Hematopoietic multipotent progenitor cell treated with erythropoietin and hydrocortisone succinate and interleukin-3 and kit ligand, for 17 days (in vitro differentiated cells): ENCODE data around the gene TAGLN3.

Experiments
- DNase-seq: peaks from one replicate; pipeline ENCODE4 v3.0.0-alpha.2; 2015; ENCODE audit warnings: low spot score

Gene TAGLN3

DNA sequence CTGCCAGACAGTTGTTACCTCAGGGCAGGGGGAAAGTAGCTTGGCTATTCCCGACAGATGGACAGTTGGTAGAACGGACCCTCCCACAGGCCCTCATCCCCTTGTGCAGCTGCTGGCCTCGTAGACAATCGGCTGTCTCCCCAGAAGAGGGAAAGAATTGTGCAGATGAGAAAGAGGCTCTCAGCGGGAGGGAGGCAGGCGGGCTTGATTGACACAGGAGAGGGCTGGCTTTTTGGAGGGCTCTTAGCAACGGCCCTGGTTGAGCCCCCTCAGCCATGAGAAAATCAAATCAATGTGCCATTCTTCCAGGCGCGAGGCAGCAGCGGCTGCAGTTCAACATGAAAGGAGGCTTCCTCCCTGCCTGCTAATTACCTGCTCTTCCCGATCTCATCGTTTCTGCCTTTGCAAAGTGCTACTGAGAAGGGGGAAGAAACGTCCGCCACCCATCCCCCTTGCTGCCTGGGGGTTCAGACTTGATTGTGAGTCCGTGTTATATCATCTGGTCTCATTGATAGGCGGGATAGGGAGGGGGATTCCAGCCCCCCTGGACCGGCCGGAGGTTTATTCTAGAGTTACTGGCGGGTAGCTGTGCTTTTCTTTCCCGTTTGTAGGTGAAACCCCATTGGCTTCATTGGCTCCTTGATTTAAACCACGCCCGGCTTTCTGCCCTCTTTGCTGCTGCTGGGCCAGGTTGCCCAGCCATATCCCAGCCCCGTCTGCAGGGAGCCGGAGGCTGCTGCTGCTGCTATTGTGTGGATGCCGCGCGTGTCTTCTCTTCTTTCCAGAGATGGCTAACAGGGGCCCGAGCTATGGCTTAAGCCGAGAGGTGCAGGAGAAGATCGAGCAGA is at the start of gene TAGLN3:
TSS of gene TAGLN3 (plus strand) at position 287 of the 848 bp plus-strand sequence. CDS start at position 788, 501 bp downstream.
- no peak for DNase-seq

DNA sequence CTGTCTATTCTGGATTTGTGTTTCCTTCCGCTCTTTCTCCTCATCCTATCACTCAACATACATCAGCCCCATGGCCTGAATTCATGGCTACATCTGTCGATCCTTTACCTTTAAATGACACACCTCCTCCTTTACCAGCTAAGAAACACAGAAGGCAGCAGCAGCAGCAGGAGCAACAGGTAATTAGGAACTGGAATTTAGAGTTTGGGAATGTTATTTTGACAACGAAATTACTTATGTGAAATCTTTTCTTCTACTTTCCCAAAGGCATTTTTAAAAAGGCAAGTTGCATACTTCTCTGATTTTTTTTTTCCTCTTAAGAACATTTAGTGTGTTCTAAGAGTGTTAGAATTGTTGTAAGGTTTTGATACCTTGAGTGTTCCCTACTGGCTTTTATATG is 49.0 kb upstream of the TAGLN3 start:
- no peak for DNase-seq

DNA sequence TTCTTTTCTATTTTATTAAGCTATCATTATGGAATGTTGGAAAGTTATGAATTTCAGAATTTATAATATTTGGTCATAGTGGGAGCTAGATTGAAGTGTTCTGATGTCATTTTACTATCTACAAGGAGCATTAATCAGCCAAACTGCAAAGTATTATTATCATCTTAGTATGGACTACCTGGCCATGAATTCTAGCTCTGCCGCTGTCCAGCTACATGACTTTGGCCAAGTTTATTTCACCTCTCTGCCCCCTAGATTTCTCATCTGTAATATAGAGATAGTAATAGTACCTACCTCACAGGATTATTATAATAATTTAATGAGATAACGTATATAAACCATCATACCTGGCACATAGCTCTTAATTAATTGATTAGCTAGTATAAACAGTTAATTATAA is 47.7 kb upstream of the TAGLN3 start:
- no peak for DNase-seq

DNA sequence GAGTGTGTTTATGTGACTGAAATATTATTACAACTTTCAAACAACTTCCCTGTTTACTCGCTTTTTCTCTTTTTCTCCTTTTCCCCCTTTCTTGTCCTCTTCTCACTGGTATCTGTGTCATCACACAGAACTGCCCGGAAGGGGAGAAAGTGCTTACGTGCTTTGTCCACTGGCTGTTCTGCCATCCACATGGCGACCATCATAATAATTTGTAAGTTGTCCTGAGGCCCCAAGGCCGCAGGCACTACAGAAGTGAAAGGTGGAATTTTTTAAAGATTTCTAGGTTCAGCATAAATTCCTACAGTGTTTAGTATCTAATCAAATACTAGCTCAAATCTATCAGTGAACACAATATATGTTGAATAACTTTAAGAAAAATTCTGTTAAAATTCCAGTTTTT is 46.6 kb upstream of the TAGLN3 start:
- DNase-seq, result no peak

DNA sequence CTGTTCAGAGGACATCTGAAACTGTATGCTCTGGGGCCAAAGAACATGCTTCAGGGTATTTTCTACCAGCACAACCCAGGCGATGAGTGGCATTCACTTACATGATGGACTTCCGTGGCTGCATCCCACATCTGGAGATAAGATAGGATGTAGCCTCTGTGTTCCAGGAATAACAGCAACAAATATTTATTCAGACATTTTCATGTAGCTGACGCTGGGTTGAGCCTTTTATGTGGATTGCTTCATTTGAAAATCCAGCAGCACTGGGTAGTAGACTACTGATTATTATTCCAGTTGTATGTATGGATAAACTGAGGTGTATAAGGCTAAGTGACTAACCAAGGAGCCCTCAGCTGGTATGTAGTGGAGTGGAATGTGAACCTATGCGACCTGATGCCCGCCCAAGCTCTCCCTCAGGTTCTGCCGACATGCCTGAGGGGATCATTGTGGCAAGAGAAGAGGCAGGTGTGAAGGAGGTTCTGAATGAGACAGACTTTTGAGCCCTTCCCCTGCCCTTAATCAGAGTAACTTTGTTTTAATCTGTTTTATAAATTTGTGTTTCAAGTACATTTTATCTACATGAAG is 45.8 kb upstream of the TAGLN3 start:
- no peak for DNase-seq

DNA sequence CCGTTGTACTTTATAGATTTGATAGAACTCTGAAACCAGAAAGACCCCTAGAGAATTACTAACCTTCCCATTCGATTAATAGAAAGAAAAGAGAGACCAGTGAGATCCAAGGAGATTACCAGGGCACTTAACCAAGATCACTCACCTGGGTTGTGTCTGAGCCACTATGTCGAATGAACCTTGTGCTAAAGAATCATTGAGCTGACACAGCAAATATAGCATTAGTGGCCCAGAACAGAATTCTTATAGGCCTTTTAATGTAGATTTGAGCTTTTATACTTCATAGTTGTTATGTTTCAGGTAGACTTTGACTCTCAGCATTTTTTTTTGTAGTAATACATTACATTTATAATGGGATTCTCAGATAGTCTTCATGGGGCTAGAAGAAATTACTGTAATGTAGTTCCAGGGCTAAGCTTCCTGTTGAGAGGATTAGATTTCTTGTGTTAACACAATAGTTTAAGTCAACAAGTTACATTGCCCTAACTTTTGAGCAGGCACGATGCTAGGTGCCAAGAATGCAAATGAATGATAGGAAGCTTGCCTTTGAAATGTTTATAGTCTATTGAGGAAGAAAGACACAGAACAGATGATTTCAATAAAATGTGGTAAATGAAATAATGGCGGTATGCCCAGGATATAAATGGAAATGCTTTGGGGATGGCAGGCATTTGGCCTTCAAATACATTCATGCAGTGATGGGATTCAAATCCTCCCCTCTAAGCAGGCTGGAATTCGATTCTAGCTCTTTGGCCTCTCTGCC is 44.3 kb upstream of the TAGLN3 start:
- no peak for DNase-seq

DNA sequence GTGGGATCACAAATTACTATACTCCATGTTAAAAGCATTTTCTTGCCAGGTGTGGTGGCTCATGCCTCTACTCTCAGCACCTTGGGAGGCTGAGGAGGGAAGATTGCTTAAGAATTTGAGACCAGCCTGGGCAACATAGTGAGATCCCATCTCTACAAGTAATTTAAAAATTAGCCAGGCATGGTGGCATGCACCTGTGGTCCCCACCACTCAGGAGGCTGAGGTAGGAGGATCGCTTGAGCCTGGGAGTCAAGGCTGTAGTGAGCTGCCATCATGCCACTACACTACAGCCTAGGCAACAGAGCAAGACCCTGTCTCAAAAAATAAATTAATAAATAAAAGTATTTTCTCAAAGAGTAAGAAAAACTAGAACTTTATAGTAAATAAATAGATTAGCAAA is 42.8 kb upstream of the TAGLN3 start:
- DNase-seq, result no peak

DNA sequence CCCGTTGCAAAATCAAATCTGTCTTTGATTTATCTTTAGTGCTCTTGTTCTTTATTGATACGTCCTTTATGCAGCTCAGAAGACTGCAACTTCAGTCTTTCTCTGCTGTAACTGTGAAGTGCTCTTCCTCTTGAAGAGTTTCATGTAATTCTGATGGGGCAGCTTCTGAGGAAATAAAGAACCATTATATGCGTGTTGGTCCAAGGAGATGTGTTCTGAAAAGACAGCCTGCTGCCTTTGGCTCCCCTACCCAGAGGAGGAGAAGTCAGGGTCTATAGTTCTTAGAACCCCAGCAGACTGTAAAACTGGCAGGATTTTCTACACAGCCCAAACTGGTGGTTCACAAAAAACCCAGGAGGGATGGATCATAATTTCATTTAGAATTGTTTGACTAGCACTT is 42.3 kb upstream of the TAGLN3 start:
- no peak for DNase-seq

DNA sequence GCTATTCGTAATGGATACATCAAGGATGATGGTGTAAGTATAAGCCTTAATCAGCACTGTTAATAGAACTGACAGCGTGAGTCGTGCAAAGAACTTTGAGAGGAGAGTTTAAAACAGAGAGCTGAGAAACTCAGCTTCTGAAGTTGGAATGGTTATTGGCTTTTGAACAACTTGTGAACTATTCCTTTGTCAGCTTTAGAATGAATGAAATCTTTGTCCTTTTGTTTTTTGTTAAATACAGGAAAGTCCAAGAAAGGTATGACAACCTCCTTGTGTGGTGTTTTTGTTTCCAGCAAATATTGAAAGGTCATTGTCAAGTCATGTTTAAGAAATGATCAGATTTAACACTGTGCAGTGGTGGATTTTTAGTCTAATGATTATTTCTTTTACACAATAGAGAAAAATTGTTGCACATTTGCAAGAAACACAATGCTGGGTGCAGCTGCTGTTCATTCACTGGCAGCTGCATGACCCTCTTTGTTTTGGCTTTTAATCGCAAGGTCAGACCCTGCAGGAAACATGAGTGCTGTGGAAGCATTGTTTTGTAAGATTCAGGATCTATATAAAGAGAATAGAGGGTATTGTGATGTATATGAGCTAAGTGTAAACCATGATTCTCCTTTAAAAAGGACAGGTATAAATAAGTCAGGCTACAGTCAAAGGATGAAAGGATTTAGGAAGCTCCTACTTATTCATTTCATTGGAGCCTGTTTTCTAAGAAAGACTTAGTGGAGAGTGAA is 41.6 kb upstream of the TAGLN3 start:
- no peak for DNase-seq

DNA sequence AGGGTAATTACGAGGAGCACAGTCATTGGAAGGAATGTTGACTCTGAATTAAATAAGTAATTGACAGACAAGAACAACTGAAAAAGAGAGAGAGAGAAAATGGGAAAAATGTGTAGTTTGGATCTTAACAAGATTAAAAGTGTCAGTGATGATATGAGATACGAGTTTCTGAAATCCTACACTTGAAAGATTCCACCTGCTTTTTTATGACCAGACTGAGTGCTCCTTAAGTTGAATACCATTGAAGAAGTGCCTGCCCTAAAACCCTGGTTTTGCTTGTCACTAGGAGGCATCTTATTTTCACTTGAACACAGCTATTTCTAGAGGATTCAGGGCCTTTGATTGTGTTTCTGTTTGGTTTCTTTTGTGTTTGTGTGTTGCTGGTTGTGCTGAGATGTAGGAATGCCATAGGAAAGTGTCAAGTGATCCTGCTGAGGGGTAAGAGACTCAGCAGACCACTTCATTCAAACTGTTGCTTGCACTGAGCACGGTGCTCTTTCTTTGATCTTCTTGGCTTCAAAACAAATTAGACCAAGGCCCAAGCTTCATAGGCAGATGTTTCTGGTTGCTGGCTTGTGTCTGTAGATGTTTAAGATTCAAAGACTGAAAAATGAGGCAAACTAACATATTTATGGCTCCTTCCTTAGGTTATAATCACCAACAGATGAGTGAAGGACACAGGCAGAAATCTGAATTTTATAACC is 37.1 kb upstream of the TAGLN3 start:
- DNase-seq, result no peak

DNA sequence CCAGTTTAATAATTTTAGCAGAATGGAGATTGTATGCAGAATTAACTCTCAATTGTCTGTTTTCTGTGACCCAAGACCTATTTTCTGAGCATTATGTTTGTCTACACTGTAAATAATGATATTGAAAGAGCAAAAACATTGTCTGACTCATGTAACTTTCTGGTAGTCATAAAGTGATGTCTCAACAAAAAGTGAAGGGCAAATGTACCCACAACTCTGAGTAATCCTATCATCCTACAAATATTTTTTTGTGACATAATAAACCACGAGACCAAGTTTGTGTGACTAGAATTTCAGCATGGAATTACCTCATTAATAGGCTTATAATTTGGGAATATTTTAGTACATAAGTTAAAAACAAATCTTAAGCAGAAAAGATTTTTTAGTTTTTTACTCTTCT is 35.3 kb upstream of the TAGLN3 start:
- no peak for DNase-seq

DNA sequence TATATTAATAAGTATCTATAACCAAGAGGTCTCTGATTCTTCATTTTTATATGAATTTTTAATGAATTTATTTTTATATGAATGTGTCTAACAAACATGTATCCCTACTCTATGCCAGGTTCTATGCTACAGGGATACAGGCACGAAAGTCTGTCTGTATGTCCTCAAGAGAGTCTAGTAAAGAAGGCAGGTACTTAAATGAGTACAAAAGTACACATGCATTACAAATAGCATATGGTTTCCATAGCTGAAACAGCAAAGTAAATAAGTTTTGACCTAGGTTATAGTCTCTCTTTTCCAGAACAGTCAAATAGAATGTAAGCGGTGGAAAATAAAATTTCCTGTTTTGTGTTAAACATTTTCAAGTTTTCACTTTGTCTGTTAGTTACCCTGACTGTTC is 33.2 kb upstream of the TAGLN3 start:
- no peak for DNase-seq

DNA sequence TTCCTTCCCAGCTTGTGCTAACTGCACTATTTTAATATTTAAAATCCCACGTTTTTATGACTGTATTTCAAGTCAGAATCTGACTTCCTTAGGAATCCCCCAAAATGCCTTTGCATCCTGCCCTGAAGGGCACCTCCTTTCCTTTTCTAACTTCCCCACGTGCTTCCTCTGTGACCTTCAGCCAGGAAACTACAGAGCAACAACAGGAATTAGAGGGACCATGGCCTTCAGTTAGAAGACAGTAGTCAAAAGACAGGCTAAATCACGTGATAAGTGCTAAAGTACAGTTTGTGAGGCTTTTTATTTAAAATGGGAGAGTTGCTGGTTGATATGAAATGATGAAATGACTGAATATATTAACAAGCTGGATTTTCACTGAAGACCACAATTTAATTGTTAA is 31.7 kb upstream of the TAGLN3 start:
- DNase-seq, result no peak

DNA sequence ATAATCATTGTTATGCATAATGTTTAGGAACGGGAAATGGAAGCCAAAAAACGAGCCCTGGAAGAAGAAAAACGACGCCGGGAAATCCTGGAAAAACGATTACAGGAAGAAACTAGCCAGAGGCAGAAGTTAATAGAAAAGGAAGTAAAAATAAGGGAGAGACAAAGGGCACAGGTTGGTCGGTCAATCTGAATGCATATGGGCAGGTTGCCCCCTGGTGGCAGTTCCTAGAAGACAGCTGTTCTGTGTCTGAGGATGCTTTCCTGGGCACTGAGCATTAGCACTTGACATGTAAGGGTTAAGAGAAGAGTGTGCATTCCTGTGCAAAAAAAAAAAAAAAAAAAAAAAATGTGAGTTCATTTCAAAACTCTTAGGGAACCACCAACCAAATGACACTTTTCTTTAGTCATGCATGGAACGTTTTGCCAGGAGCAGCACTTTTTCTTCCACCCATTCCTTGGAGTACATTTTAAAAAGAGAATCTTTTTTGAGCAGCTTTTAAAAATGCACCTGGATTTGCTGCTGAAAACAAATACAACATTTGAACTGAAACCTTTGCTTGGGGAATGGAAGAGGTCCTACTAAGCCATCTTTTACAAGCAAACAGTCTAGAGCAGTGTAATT is 31.0 kb upstream of the TAGLN3 start:
- peak; percentile 61 for DNase-seq

DNA sequence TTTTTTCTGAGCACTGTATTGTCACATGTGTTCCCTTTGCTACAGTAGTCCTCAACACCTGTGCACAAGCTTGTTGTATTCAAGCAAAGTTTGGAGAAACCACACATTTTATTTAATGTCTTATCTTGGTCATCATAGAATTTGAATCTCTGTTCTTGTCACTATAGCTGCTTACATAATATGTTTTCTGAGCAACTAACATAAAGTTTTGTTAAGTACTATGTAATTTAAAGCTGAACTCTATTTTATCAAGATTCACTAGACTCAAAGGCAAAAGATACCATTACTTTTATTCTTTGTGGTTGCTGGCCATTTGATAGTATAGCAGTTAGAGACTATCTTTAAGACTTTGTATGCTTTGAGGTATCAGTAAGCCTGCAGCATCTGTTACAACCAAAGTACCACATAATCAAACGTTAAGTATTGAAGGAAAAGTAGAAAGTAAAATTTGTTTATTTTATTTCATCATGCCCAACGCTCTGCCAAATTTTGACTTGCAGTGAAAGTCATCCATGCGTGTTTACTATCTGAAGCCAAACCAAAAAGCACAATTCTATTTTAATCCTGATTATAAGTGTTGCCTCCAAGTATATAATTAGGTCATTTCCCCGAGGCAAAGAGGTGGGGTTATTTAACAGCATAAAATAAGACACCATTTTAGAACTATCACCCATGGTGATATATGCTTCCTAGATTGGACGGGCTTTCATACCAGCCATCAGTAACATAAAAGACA is 30.2 kb upstream of the TAGLN3 start:
- no peak for DNase-seq

DNA sequence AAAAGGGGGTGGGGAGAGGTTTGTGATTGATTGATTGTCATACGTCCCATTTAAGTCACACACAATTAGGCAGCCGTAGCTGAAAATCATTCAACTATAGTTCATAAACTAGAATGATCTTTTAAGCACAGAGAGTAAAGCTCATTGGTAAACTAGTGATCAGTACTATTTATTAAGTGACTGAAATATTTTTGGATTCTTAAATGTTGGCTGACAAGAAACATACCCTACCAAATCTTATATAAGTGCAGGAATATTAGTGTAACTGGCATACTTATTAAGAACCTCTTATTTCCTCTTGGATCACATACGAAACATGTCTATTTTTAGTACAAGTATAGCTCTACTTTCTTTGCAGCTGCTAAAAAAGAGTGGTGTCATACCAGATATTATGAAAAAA is 28.3 kb upstream of the TAGLN3 start:
- no peak for DNase-seq

DNA sequence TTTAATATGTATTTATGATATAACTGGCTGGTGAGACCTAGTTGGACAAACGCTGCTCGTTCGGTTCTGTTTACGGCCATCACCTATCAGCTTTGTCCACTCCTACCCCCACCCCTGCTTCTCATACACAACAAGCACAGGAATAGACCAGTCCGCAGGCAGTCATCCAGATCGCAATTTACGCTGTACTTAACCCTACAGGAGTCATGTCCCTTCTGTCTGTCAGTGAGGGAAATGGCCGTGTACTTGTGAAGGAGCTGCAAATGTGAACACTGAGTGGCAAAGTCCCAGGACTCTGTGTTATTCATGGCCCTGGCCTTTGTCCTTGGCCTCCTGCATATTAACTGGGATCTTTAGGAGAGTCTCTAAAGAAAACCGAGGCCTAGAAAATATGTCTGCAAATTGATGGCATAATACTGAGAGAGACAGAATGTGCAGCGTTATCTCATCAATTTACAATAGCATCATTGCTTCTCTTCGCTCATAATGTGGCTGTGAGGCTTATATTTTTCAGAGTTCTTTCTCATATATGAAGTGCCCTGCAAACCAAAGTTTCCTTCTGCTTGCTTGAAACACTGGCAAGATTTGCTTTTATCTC is 27.1 kb upstream of the TAGLN3 start:
- no peak for DNase-seq

DNA sequence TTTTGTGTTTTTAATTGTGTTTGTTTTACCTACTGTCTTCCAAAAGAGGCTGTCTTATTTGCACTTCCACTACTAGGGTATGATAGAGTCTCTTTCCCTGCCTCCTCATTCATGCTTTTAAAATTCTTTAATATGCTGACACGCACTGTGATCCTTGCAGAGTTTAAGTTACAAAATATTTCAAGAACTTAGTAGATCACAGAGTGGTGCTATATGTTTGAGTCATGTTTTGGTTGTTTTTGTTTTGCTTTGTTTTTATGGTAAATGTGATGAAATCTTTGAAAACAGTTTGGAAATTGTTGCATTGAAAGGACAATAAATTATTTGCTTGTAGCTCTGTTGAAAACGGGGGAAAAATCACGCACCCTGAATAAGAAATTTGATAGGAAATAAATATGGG is 25.8 kb upstream of the TAGLN3 start:
- DNase-seq, result no peak

DNA sequence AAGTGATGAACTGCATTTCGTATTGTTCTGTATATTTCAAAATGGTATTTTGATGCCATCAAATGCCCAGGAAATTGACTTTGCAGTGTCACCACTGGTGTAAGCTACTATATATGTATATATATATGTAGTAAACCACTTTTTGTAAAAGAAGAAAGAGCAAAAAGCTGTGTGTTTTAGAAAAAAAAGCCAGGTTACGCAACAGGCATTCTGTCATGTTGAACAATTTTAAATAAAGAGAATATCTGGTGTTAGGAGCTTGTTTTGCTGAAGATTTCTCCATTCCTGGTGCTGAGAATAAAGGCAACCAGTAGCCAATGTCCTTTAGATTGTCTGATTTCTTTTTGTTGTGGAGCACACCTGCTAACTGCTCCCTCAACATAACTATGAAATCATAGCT is 23.6 kb upstream of the TAGLN3 start:
- no peak for DNase-seq

DNA sequence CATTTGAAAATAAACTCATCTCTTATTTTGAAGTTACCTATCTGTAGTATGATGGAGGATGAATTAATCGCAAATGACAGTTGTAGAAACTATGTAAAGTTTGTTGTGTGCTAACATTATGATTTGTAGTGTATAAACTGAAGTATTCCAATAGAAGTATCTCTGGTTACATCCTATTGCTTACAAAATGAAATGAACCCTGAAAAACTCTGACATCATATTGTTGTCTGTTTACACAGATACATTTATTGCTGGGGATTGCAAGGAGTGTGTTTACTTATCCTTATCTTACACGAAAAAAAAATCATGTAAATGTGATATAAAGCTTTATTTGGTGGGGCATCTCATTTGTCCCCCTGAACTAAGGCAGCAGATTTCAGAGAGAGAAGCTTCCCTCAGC is 22.5 kb upstream of the TAGLN3 start:
- DNase-seq, result no peak
